Stimulated activated CD8-positive, alpha-beta memory T cell treated with anti-CD3 and anti-CD28 coated beads, Interleukin-15, amount 100 ng/mL, for 1 hour (primary cell): ENCODE data around the gene OPN3.
"Not testable (repeated sequence)": the region's sequence is repeated elsewhere in the genome, so short reads cannot be mapped to it uniquely, and the experiment has no call there.

Experiments
- DNase-seq: peaks from one replicate; pipeline ENCODE4 v3.0.0-alpha.2; 2020; ENCODE audit warnings: low read depth

Gene OPN3

GRCh38 chr1:241640149-241640866 lies at the start of gene OPN3, which contains the start of gene CHML:
TSS of gene OPN3 (minus strand) at chr1:241640369. CDS start at chr1:241640254, 115 bp downstream.
TSS of gene CHML (minus strand) at chr1:241640369. CDS start at chr1:241635766, 4,603 bp downstream.
- peak; percentile 75 for DNase-seq

- no peak for DNase-seq
Measured at GRCh38 chr1:241688940-241689368, 48.8 kb upstream of the OPN3 start.

- DNase-seq = no peak
Measured at GRCh38 chr1:241684108-241684507, 43.9 kb upstream of the OPN3 start.

GRCh38 chr1:241682921-241683320 lies 42.8 kb upstream of the OPN3 start:
- no peak for DNase-seq

GRCh38 chr1:241681861-241682448 lies 41.8 kb upstream of the OPN3 start:
- not testable (repeated sequence) for DNase-seq

- no peak for DNase-seq
Measured at GRCh38 chr1:241679961-241680360, 39.8 kb upstream of the OPN3 start.

GRCh38 chr1:241679404-241679803 lies 39.2 kb upstream of the OPN3 start:
- DNase-seq = no peak

GRCh38 chr1:241678536-241678935 lies 38.4 kb upstream of the OPN3 start:
- no peak for DNase-seq

- no peak for DNase-seq
Measured at GRCh38 chr1:241677201-241677600, 37.0 kb upstream of the OPN3 start.

- no peak for DNase-seq
Measured at GRCh38 chr1:241675983-241676382, 35.8 kb upstream of the OPN3 start.

- DNase-seq = no peak
Measured at GRCh38 chr1:241674805-241675384, 34.7 kb upstream of the OPN3 start.

GRCh38 chr1:241672301-241672700 lies 32.1 kb upstream of the OPN3 start:
- no peak for DNase-seq

- no peak for DNase-seq
Measured at GRCh38 chr1:241666419-241666818, 26.2 kb upstream of the OPN3 start.

GRCh38 chr1:241660424-241660972 lies 20.3 kb upstream of the OPN3 start:
- no peak for DNase-seq

GRCh38 chr1:241659016-241659415 lies 18.8 kb upstream of the OPN3 start:
- DNase-seq = not testable (repeated sequence)

- DNase-seq = no peak
Measured at GRCh38 chr1:241658081-241658793, 18.1 kb upstream of the OPN3 start.

GRCh38 chr1:241654641-241655040 lies 14.5 kb upstream of the OPN3 start:
- no peak for DNase-seq

- no peak for DNase-seq
Measured at GRCh38 chr1:241654019-241654418, 13.8 kb upstream of the OPN3 start.

GRCh38 chr1:241652012-241652411 lies 11.8 kb upstream of the OPN3 start, which contains the start of gene WDR64:
TSS of gene WDR64 (plus strand) at chr1:241652281. CDS start at chr1:241652485, 204 bp downstream.
- DNase-seq = no peak

GRCh38 chr1:241648159-241648558 lies 8.0 kb upstream of the OPN3 start:
- DNase-seq = no peak

- no peak for DNase-seq
Measured at GRCh38 chr1:241647658-241648057, 7.5 kb upstream of the OPN3 start.

GRCh38 chr1:241646201-241646600 lies 6.0 kb upstream of the OPN3 start:
- DNase-seq = no peak
